GM19452 (cell line): Measurements from ENCODE around the gene PSAT1.
"Not testable (repeated sequence)": the region's sequence is repeated elsewhere in the genome, so short reads cannot be mapped to it uniquely, and the experiment has no call there.

ENCODE experiments used
- ATAC-seq: cut with Tn5 transposase; IDR thresholded peaks from one replicate; pipeline ENCODE4 v1.9.1; 2021; ENCODE audit not compliant: unreplicated experiment

Gene PSAT1

DNA sequence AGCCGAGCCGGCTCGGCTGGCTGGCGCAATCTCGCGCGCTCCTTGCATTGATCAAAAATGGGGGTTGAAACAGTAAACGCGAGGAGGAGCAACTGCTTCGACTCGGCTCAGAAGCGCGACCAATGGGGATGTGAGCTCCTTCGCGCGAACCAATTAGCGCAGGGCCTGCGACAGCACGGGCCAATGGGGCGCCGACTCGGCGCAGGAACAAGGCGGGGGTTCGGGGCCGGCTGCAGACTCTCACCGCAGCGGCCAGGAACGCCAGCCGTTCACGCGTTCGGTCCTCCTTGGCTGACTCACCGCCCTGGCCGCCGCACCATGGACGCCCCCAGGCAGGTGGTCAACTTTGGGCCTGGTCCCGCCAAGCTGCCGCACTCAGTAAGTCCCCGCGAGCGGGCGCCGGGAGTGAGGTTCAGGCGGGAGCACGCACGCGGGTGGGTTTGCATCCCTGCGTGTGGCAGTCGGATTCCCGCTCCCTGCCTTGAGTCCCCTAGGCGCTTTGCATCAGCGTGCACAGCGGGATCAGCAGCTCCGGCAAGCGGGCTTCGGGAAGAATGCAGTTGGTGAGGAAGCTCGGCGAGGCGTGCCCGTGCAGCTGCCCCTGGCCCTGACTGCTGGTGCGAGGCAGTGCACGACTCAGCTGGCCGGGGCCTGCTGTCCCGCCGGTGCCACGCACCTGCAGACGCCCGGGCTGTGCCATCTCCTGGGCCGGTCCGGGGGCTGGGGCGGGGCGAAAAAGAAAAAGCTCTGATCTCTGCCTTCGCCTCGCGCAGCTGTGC, at the start of gene PSAT1:
TSS of gene PSAT1 (plus strand) at position 233 of the 779 bp plus-strand sequence. CDS start at position 319, 86 bp downstream.
- ATAC-seq, result peak; percentile 98

GRCh38 chr9:78248635-78249034, 48.3 kb upstream of the PSAT1 start:
- ATAC-seq, result no peak

DNA sequence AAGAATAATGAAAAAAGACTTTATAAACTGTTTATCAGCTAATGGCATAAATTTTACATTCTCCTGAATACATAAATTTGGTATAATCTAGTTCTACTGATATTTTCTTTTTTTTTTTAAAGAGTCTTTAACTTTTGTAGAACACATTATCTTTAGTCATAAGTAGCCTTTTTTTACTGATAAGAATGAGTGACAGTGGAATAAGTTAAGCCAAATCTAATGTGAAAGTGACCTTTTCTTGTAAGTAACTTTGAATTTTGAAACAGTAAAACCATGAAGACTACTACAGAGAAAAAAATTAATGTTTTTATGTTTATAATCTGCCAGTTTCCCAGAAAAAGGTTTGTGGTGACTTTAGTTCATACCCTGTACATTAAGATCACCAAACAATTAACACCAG, 47.4 kb upstream of the PSAT1 start:
- ATAC-seq, result no peak

DNA sequence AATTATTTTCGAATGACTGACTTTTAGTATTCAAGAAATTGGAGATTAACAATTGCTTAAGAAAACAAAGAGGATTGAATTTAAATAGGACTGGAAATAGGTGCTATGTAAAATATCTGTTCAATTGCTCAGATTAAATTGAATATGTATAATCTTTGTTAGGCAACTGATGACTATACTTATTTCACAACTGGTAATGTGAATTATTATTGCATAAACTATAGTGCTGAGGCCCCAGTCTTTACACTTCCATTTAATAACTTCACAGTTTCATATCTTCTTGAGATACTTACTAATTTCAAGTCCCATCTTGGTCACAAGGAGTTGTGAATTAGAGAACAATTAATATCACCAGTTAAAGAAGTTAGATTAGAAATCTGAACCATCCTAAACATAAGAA, 44.3 kb upstream of the PSAT1 start:
- ATAC-seq, result no peak

DNA sequence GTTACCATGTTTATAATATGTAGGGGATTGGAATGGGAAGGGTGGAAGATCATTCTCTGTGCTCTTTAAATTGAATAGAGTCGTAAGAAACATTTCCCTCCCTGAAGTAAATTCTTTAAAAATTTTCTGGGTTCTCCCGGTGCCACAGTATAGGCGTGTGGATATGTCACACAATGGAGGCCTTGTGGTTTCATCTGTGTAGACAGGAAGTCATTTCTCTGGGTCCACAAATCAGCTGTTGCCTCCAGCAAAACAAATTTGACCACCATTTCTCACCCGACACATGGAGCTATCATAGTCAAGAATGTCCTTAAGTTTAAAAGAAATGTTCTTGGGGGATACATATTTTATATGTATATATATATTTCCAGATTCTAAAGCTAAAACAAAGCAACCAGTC, 43.6 kb upstream of the PSAT1 start:
- ATAC-seq, result no peak

GRCh38 chr9:78261403-78262001, 35.4 kb upstream of the PSAT1 start:
- no peak for ATAC-seq

DNA sequence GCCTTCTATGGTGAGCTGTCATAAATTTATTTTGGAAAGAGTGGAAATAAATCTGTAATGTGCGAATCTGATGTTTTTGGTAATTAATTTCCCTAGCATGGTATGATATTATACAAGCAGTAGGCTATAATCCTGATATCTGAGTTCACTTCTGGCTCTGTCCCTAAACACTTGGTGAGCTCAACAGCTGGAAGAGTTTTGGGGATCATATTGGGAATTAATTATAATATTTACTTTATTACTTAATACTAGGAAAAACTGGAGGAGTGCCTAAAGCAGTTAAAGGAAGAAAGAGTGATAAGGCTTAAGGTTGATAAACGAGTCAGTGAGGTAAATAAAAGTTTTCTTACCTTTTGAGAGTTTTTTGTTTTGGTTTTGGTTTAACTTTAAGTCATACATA, 34.3 kb upstream of the PSAT1 start:
- no peak for ATAC-seq

DNA sequence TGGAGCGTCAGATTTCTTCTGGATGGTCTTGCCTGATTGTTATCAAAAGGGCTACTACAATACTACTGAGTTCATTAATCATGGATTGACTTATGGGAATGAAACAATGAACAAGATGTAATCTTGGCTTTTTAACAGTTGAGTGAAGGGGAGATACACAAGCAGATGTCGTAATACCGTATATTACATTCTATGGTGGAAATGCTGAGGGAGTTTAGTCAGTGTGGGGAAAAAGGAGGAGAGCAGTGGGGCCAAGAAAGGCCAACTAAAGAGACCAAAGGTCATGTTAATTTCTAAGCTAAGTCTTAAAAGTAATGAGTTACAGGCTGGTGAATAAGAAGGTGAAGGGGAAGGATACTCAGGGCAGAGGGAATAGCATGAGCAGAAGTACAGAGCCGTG, 29.0 kb upstream of the PSAT1 start:
- no peak for ATAC-seq

DNA sequence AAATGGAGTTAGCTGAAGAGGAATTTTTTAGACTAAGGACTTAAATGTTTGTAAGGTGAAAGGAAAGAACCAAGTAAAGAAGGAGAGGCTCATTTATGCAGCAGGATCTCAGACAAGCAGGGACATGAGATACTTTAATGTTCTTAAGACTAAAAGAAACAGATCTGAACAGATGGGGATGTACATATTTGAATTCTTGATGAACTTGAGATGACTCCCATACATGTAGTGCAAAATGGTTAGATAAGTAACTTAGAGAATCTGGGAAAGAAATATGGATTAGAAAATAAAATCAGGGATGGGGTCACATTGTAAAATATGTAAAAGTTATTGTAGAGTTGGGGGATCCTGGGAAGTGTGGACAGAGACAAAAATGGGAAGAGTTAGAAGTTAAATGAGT, 27.1 kb upstream of the PSAT1 start:
- no peak for ATAC-seq

DNA sequence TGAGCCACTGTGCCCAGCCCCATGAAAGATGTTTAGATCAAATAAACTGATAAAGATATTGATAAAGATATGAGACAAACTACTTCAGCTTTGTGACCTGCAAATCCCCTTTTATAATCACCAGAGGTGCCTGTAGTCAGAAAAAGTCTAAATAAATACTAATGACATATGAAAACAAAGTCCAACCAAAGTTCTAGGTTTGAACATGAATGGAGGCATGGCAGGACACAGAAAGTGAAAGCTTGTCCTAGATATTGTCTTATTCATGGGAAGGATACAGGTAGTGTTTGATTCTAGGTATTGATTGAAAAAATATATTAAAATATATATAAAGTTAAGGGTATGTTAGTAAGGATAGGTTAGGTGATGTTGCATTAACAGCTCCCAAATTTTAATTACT, 24.6 kb upstream of the PSAT1 start:
- no peak for ATAC-seq

DNA sequence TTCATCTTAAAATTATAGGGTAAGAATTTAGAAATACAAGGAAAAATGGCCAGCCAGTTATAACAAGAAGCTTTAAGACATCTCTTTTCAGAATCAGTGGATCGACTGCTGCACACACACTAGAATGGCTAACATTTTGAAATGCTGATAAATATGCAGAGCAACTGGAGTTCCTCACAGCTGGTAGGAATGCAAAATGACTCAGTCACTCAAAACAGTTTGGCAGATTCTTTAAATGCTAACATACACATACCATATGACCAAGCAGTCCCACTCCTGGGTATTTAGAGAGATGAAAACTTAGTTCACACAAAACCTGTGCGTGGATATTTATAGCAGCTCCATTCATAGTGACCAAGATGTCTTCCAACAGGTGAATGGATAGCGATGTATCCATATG, 23.2 kb upstream of the PSAT1 start:
- ATAC-seq, result no peak

DNA sequence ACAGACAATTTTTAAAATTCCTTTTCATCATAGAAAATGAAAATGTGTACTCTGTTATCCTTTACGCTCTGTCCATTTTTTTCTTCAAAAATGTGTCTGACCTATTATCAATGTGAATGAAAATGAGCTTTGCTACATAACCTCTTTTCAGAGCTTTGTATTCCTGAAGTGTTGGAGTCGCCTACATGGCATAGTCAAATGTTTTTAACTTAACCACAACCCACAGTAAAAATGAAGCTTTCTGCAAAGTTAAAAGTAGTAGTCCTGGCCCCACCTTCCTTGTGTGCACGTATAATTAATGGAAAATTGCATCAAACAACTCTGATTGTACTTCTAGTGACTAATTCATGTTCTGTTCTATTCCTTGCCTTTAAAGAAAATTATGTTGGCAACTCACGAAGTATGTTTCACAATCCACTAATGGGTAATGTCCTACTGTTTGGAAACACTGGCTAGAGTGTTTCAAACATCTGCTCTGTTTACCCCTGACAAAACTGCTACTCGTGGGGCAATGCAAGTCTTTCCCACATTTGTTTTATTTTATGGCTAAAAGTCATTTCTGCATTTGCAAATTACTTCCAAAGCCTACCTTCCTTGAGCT, 18.6 kb upstream of the PSAT1 start:
- ATAC-seq, result no peak

DNA sequence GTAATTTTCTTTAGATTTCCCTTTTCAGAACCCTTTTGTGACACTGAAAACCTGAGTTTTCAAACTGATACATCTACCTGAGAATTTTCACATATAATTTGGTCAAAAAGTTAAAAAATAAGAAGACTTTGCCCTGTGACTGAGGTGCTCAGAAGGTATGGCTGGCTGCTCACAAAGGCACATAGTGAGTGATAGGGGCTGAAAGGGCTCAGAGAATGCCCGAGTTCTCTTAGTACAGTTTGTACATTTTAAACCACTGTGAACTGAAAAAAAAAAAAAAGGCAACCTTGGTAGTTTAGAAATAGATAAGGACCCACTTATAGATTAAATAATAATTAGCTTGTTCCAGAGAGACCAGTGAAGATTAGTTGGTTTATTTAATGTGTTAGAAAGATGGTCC, 18.1 kb upstream of the PSAT1 start:
- ATAC-seq, result no peak

GRCh38 chr9:78280982-78281668, 15.8 kb upstream of the PSAT1 start:
- ATAC-seq, result no peak

- ATAC-seq, result not testable (repeated sequence)
Observed at GRCh38 chr9:78284181-78284580, 12.7 kb upstream of the PSAT1 start.

- ATAC-seq, result no peak
Observed at GRCh38 chr9:78286125-78286524, 10.8 kb upstream of the PSAT1 start.

DNA sequence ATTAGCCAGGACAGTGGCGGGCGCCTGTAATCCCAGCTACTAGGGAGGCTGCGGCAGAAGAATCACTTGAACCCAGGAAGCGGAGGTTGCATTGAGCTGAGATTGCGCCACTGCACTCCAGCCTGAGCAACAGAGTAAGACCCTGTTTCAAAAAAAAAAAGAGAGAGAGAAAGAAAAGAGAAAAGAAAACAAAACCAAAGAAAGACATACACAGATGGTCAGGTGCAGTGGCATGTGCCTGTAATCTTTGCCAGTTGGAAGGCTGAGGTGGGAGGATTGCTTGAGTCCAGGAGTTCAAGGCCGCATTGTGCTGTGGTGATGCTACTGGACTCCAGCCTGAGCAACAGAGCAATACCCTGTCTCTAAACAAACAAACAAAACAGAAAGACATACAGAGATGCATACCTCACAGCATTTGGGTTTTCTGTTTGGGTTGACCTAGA, 10.0 kb upstream of the PSAT1 start:
- no peak for ATAC-seq

DNA sequence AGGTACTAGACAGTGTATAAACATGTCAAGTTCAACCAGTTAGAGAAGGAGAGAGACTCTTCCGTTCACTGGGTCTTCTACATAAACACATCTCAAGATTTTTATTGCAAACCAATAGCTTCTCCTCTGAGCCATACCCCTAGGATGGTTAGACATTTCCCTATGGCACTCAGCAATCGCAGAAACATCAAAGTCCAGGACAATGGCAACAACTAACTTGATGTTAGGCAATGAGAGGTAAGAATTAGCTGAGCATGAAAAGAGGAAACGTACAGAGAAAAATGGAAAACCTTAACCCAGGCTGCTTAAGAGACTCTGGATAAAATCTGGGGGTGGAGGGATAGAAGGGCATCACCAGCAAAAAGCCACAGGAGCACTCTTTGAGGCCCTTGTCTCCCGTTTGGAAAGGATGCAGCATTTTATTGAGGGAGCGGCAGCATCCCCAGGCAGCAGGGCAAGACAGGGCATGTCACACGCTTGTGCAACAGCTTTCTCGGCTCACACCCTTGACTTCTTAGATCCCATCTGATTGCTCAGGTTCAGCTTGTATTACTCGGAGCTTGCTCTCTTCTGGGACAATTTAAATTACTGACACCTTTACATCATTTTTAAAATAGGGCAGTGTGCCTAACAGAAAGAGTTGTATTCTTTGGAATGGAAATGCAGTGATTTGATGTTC, 8.6 kb upstream of the PSAT1 start:
- ATAC-seq, result no peak

DNA sequence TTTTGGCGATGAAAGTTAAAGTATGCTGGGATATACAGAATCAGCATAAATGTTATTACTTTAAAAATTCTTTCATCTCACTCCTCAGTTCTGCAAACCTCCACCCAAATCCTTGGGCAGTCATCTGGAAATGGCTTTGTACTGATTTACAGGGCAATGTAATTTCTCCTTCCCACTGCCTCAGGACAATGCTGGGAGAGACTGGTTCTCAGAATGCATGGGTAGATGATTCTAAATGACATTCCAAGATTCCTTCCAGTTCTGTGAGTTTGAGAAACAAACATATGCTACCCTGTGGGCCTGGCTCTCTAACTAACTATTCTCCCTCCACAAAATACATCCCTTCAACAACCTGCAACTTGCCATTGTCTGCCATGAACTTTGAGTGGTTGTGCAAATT, 7.5 kb upstream of the PSAT1 start:
- ATAC-seq, result no peak

GRCh38 chr9:78291240-78291925, 5.5 kb upstream of the PSAT1 start:
- ATAC-seq, result no peak

DNA sequence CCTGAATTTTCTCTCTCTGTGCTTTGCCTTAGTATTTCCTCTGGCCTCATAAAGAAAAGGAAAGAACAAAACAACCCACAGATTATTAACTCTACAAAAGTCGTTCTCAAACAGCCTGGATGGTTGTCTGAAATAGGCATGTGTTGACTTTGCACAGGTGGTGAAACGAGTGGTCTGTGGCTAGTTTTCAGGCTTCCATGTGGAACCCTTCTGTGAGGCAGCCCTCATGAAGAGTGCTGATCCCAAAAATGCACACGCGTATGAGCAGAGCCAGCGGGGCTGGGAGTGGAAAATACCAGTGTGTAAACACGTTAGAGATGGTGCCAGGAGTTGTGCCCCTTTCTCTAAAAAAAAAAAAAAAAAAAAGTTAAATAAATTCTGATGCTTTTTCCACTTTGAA, 4.9 kb upstream of the PSAT1 start:
- ATAC-seq, result no peak
